Activated CD4-positive, alpha-beta memory T cell treated with anti-CD3 and anti-CD28 coated beads, Interleukin-2, amount 10 ng/mL, durations not matched to agents 7 days and 5 days (primary cell): Measurements from ENCODE around the gene PTOV1. TPM values are rescaled to one million over a fixed set of nuclear protein-coding genes. Genes with fewer than 3 reads are reported as not detected.

Experiments used
- CTCF ChIA-PET: fragments of 350-600 bp; sonication (Branson Sonifier 250); formaldehyde crosslinking; loops from one replicate; lab custom pipeline; 2021; ENCODE audit warnings: antibody characterized with exemption, inconsistent platforms; lab: Charles Lee
- POLR2A ChIA-PET: fragments of 350-600 bp; sonication (Branson Sonifier 250); formaldehyde crosslinking; loops from one replicate; lab custom pipeline; 2021; ENCODE audit warnings: antibody characterized with exemption; lab: Charles Lee
- DNase-seq: peaks from one replicate; pipeline ENCODE4 v3.0.0-alpha.2; 2020
- H3K27ac Mint-ChIP-seq: one replicate; pipeline ENCODE4 v1.8.0; 2021; ENCODE audit warnings: mild to moderate bottlenecking, mixed read lengths
- H3K27me3 Mint-ChIP-seq: one replicate; pipeline ENCODE4 v1.8.0; 2021; ENCODE audit warnings: mixed read lengths
- H3K36me3 Mint-ChIP-seq: one replicate; pipeline ENCODE4 v1.8.0; 2021; ENCODE audit warnings: low read depth, mixed read lengths
- H3K4me1 Mint-ChIP-seq: one replicate; pipeline ENCODE4 v1.8.0; 2021; ENCODE audit warnings: mixed read lengths
- H3K4me3 Mint-ChIP-seq: one replicate; pipeline ENCODE4 v1.8.0; 2021; ENCODE audit warnings: mild to moderate bottlenecking, mixed read lengths
- H3K9me3 Mint-ChIP-seq: one replicate; pipeline ENCODE4 v1.8.0; 2021; ENCODE audit warnings: mixed read lengths
- total RNA-seq, 2 experiments: library from RNA; stranded (reverse); gene quantifications; one replicate each; pipeline ENCODE4 v1.2.3, GENCODE V29; 2021

The PTOV1 gene
- total RNA-seq, 2 experiments from 2014 or later: 69.3 to 71.7 TPM

GRCh38 chr19:49895566-49896297 lies 44.8 kb downstream of the PTOV1 start:
- peak; percentile 38 for DNase-seq
- Mint-ChIP-seq H3K27ac (peak overlapping the region; percentile 97), H3K9me3 (no peaks in the 10 kb centered on the region), H3K27me3 (no peaks in the 10 kb centered on the region), H3K4me3 (peak overlapping the region; percentile 80), H3K36me3 (peaks cover 6% of the 10 kb centered on the region), H3K4me1 (peaks cover 57% of the 10 kb centered on the region)
- ChIA-PET POLR2A (interaction anchor here (0.7 to 5.5 kb wide), 6 partner anchors 9 to 38 kb away, joined by 3 to 43 read pairs (median 8); partner anchors contain the start of genes AKT1S1, ATF5, NUP62 and TBC1D17), CTCF (interaction anchor here (1.0 kb wide), 1 partner anchor 28 kb away, joined by 3 read pairs; the partner anchor contains the start of gene PNKP)

- POLR2A ChIA-PET: interaction anchor here (0.5 to 5.5 kb wide), 13 partner anchors 10 to 347 kb away, joined by 3 to 43 read pairs (median 4); partner anchors contain the start of genes AKT1S1, ATF5, FUZ and NUP62
- DNase-seq: peak; percentile 76
- Mint-ChIP-seq H3K27me3 (no peaks in the 10 kb centered on the region), H3K27ac (peak within 1 kb of the TSS; percentile 97), H3K36me3 (peaks cover 6% of the 10 kb centered on the region), H3K9me3 (no peaks in the 10 kb centered on the region), H3K4me3 (peak within 1 kb of the TSS; percentile 80), H3K4me1 (peaks cover 52% of the 10 kb centered on the region)
- CTCF ChIA-PET: interaction anchor here (1.0 kb wide), 1 partner anchor 32 kb away, joined by 4 read pairs; the partner anchor contains the start of gene ATF5
These were observed 46.1 kb downstream of the PTOV1 start, which contains the start of gene IL4I1 for GRCh38 chr19:49896863-49897621. Gene IL4I1 (minus strand): TSS chr19:49896887. CDS start chr19:49896160, 727 bp downstream.

GRCh38 chr19:49904136-49904535 lies 53.2 kb downstream of the PTOV1 start:
- DNase-seq: no peak
- Mint-ChIP-seq H3K36me3 (peaks cover 32% of the 10 kb centered on the region), H3K27me3 (no peaks in the 10 kb centered on the region), H3K27ac (no peak overlapping the region), H3K4me1 (peaks cover 27% of the 10 kb centered on the region), H3K4me3 (no peak overlapping the region), H3K9me3 (no peaks in the 10 kb centered on the region)
- POLR2A ChIA-PET: no interaction called here
- CTCF ChIA-PET: no interaction called here

GRCh38 chr19:49906879-49907564 lies 56.1 kb downstream of the PTOV1 start:
- H3K27ac Mint-ChIP-seq: no peak overlapping the region
- no peak overlapping the region for H3K4me3 Mint-ChIP-seq
- H3K4me1 Mint-ChIP-seq: peaks cover 41% of the 10 kb centered on the region
- H3K36me3 Mint-ChIP-seq: peaks cover 50% of the 10 kb centered on the region
- no peaks in the 10 kb centered on the region for H3K27me3 Mint-ChIP-seq
- CTCF ChIA-PET: no interaction called here
- no peaks in the 10 kb centered on the region for H3K9me3 Mint-ChIP-seq
- POLR2A ChIA-PET: no interaction called here
- DNase-seq: no peak

- no peak for DNase-seq
- CTCF ChIA-PET: no interaction called here
- Mint-ChIP-seq H3K27me3 (no peaks in the 10 kb centered on the region), H3K4me1 (peaks cover 46% of the 10 kb centered on the region), H3K9me3 (no peaks in the 10 kb centered on the region), H3K27ac (no peak overlapping the region), H3K4me3 (no peak overlapping the region), H3K36me3 (peaks cover 56% of the 10 kb centered on the region)
- POLR2A ChIA-PET: interaction anchor here (1.2 kb wide), 1 partner anchor 95 kb away, joined by 3 read pairs; the partner anchor contains the start of gene FUZ
These were observed 56.9 kb downstream of the PTOV1 start for GRCh38 chr19:49907745-49908446.

- peaks cover 51% of the 10 kb centered on the region for H3K4me1 Mint-ChIP-seq
- no peak overlapping the region for H3K4me3 Mint-ChIP-seq
- no peak overlapping the region for H3K27ac Mint-ChIP-seq
- H3K9me3 Mint-ChIP-seq: no peaks in the 10 kb centered on the region
- peaks cover 65% of the 10 kb centered on the region for H3K36me3 Mint-ChIP-seq
- ChIA-PET POLR2A (interaction anchor here (0.7 to 1.4 kb wide), 4 partner anchors 11 to 96 kb away, joined by 3 to 4 read pairs (median 4); partner anchors contain the start of genes ATF5 and FUZ), CTCF (no interaction called here)
- DNase-seq: no peak
- H3K27me3 Mint-ChIP-seq: no peaks in the 10 kb centered on the region
These were observed 57.8 kb downstream of the PTOV1 start for GRCh38 chr19:49908480-49909420.

- ChIA-PET CTCF (no interaction called here), POLR2A (interaction anchor here (1.3 kb wide), 1 partner anchor 18 kb away, joined by 4 read pairs; the partner anchor contains the start of gene ATF5)
- peaks cover 77% of the 10 kb centered on the region for H3K36me3 Mint-ChIP-seq
- H3K27me3 Mint-ChIP-seq: no peaks in the 10 kb centered on the region
- H3K9me3 Mint-ChIP-seq: no peaks in the 10 kb centered on the region
- H3K4me1 Mint-ChIP-seq: peaks cover 52% of the 10 kb centered on the region
- no peak overlapping the region for H3K27ac Mint-ChIP-seq
- DNase-seq: no peak
- H3K4me3 Mint-ChIP-seq: no peak overlapping the region
These were observed 59.2 kb downstream of the PTOV1 start for GRCh38 chr19:49910179-49910578.

Other genes starting within 250 kb of the PTOV1 start
- 10 to 100 TPM; 17.8 to 18.1 TPM for gene RRAS, start 211.0 kb upstream of the PTOV1 start, total RNA-seq
- gene SCAF1, start 208.9 kb upstream of the PTOV1 start, total RNA-seq: 10 to 100 TPM; 65.3 to 66.4 TPM
- gene IRF3, start 185.3 kb upstream of the PTOV1 start, total RNA-seq: 100 to 1,000 TPM; 163 to 174 TPM
- 10 to 100 TPM; 71.2 to 74.3 TPM for gene BCL2L12, start 185.2 kb upstream of the PTOV1 start, total RNA-seq
- gene PRMT1, start 173.9 kb upstream of the PTOV1 start, total RNA-seq: 100 to 1,000 TPM; 103 to 108 TPM
- gene ADM5, start 161.6 kb upstream of the PTOV1 start, total RNA-seq: 1 to 10 TPM; 2.6 to 2.9 TPM
- 1 to 10 TPM; 1.9 to 2.9 TPM for gene CPT1C, start 160.0 kb upstream of the PTOV1 start, total RNA-seq
- under 1 TPM; 0.63 to 0.86 TPM for gene TSKS, start 87.9 kb upstream of the PTOV1 start, total RNA-seq
- gene AP2A1, start 84.2 kb upstream of the PTOV1 start, total RNA-seq: 10 to 100 TPM; 78.0 to 79.2 TPM
- gene FUZ, start 37.9 kb upstream of the PTOV1 start, total RNA-seq: 10 to 100 TPM; 13.7 to 13.9 TPM
- gene MED25, start 32.9 kb upstream of the PTOV1 start, total RNA-seq: 10 to 100 TPM; 65.3 to 67.9 TPM
- gene PNKP, start 16.4 kb downstream of the PTOV1 start, total RNA-seq: 100 to 1,000 TPM; 121 to 129 TPM
- gene AKT1S1, start 26.2 kb downstream of the PTOV1 start, total RNA-seq: 10 to 100 TPM; 20.2 to 23.0 TPM
- 10 to 100 TPM; 42.3 to 47.6 TPM for gene TBC1D17, start 26.5 kb downstream of the PTOV1 start, total RNA-seq
- 10 to 100 TPM; 25.7 to 26.4 TPM for gene IL4I1, start 45.7 kb downstream of the PTOV1 start, total RNA-seq
- 10 to 100 TPM; 19.6 to 20.0 TPM for gene ATF5, start 78.0 kb downstream of the PTOV1 start, total RNA-seq
- gene NUP62, start 78.3 kb downstream of the PTOV1 start, total RNA-seq: 100 to 1,000 TPM; 113 to 114 TPM
- gene SIGLEC11, start 110.0 kb downstream of the PTOV1 start, total RNA-seq: not detected
- 10 to 100 TPM; 80.0 to 80.6 TPM for gene VRK3, start 174.2 kb downstream of the PTOV1 start, total RNA-seq
- gene ZNF473, start 174.8 kb downstream of the PTOV1 start, total RNA-seq: 1 to 10 TPM; 8.0 to 8.1 TPM